H1 (cell line): ENCODE data around the gene SRM. TPM values are rescaled to one million over a fixed set of nuclear protein-coding genes. Genes with fewer than 3 reads are reported as not detected.

Experiments used
- CTCF ChIA-PET: fragments of 300-600 bp; sonication (Branson Sonifier 250); formaldehyde crosslinking; loops from one replicate; lab custom pipeline; 2021; ENCODE audit not compliant: partially characterized antibody; lab: Charles Lee
- POLR2A ChIA-PET: fragments of 300-600 bp; sonication (Branson Sonifier 250); formaldehyde crosslinking; loops from one replicate; lab custom pipeline; 2021; ENCODE audit warnings: inconsistent platforms; ENCODE audit not compliant: partially characterized antibody; lab: Charles Lee
- DNase-seq, 2 experiments: peaks; one replicate each; pipeline versions ENCODE4 v3.0.0 to v3.0.0-alpha.2; 2010 to 2022; ENCODE audit warnings: low spot score in 2 of 2, low read depth in 1 of 2, mixed read lengths in 1 of 2
- FAIRE-seq: peaks from 2 replicates; lab custom pipeline; 2011; peaks lifted over from hg19 to GRCh38; lab: Jason Lieb, UNC
- H2AFZ ChIP-seq: 2 replicates; pipeline ENCODE4 v1.8.1; 2012; ENCODE audit warnings: low read length, inconsistent platforms
- H2AK5ac ChIP-seq: 2 replicates; pipeline ENCODE4 v1.6.1; 2013; ENCODE audit warnings: low read depth, low read length
- H2BK120ac ChIP-seq: replicated peaks from 2 replicates; pipeline ENCODE3; 2013; ENCODE audit warnings: low read depth, low read length, inconsistent platforms
- H2BK12ac ChIP-seq: 2 replicates; pipeline ENCODE4 v1.6.1; 2013; ENCODE audit warnings: low read depth, low read length
- H2BK15ac ChIP-seq: 2 replicates; pipeline ENCODE4 v1.6.1; 2013; ENCODE audit warnings: low read length
- H2BK20ac ChIP-seq: 2 replicates; pipeline ENCODE4 v1.6.1; 2013; ENCODE audit warnings: low read length
- H2BK5ac ChIP-seq: 2 replicates; pipeline ENCODE4 v1.6.1; 2013; ENCODE audit warnings: low read depth, low read length
- H3K14ac ChIP-seq: 2 replicates; pipeline ENCODE4 v1.6.1; 2013; ENCODE audit warnings: inconsistent platforms; ENCODE audit not compliant: insufficient read length
- H3K18ac ChIP-seq: 2 replicates; pipeline ENCODE4 v1.6.1; 2013; ENCODE audit warnings: low read length; ENCODE audit errors: extremely low read depth
- H3K23ac ChIP-seq: 2 replicates; pipeline ENCODE4 v1.6.1; 2013; ENCODE audit warnings: inconsistent platforms; ENCODE audit not compliant: insufficient read length
- H3K23me2 ChIP-seq: 2 replicates; pipeline ENCODE4 v1.6.1; 2013; ENCODE audit warnings: low read depth, low read length
- H3K27ac ChIP-seq: 2 replicates; pipeline ENCODE4 v1.6.1; 2011; ENCODE audit warnings: low read depth, low read length, inconsistent platforms
- H3K27me3 ChIP-seq, 4 experiments: replicated peaks in 1 of 4; 1 replicate in 1 of 4; 2 replicates in 3 of 4; pipeline versions ENCODE4 v1.6.1 to v1.8.1; 2011 to 2013; ENCODE audit warnings: low read length in 3 of 4, mild to moderate bottlenecking in 3 of 4, inconsistent platforms in 2 of 4, mixed read lengths in 2 of 4, moderate library complexity in 1 of 4; ENCODE audit not compliant: control insufficient read depth in 3 of 4, insufficient read depth in 3 of 4; ENCODE audit errors: extremely low read depth in 1 of 4
- H3K36me3 ChIP-seq, 4 experiments: 2 replicates each; pipeline versions ENCODE4 v1.6.1 to v1.8.1; 2011 to 2013; ENCODE audit warnings: mild to moderate bottlenecking in 4 of 4, low read length in 3 of 4, moderate library complexity in 2 of 4, control low read depth in 1 of 4, inconsistent platforms in 1 of 4; ENCODE audit not compliant: insufficient read depth in 4 of 4, control insufficient read depth in 2 of 4
- H3K4ac ChIP-seq: replicated peaks from 2 replicates; pipeline ENCODE3; 2013; ENCODE audit warnings: low read length, low read depth, mixed read lengths, inconsistent platforms; ENCODE audit not compliant: insufficient read length
- H3K4me1 ChIP-seq, 4 experiments: replicated peaks in 1 of 4; 1 replicate in 1 of 4; 2 replicates in 3 of 4; pipeline versions ENCODE4 v1.6.1 to v1.8.1; 2011 to 2013; ENCODE audit warnings: low read length in 3 of 4, inconsistent platforms in 2 of 4, mixed read lengths in 1 of 4; ENCODE audit not compliant: insufficient read depth in 4 of 4, control insufficient read depth in 3 of 4
- H3K4me2 ChIP-seq, 2 experiments: 2 replicates each; pipeline versions ENCODE4 v1.6.1 to v1.8.1; 2011 to 2013; ENCODE audit warnings: low read depth in 2 of 2, low read length in 2 of 2, control low read depth in 1 of 2, inconsistent platforms in 1 of 2, mild to moderate bottlenecking in 1 of 2; ENCODE audit not compliant: insufficient read depth in 1 of 2
- H3K4me3 ChIP-seq, 4 experiments: fragments of 200-600, 300-600 bp in 1 of 4; sonication (generic), shearing (Covaris generic), sonication (Bioruptor Twin) in 1 of 4; 2 replicates each; pipeline versions ENCODE4 v1.5.1 to v1.8.1; 2011 to 2016; ENCODE audit warnings: low read length in 4 of 4, low read depth in 3 of 4, control low read depth in 2 of 4, inconsistent platforms in 2 of 4, mild to moderate bottlenecking in 2 of 4, mixed read lengths in 1 of 4, moderate library complexity in 1 of 4; ENCODE audit not compliant: insufficient read depth in 2 of 4; ENCODE audit errors: extremely low read depth in 1 of 4
- H3K56ac ChIP-seq: replicated peaks from 2 replicates; pipeline ENCODE3; 2013; ENCODE audit warnings: low read depth, mild to moderate bottlenecking, mixed read lengths, low read length, inconsistent platforms; ENCODE audit not compliant: insufficient read length
- H3K79me1 ChIP-seq: 2 replicates; pipeline ENCODE4 v1.6.1; 2013; ENCODE audit warnings: low read depth, low read length, control low read depth
- H3K79me2 ChIP-seq, 2 experiments: 2 replicates each; pipeline versions ENCODE4 v1.6.1 to v1.8.1; 2012 to 2013; ENCODE audit warnings: low read length in 2 of 2, mild to moderate bottlenecking in 2 of 2, inconsistent platforms in 1 of 2; ENCODE audit not compliant: insufficient read depth in 2 of 2, control insufficient read depth in 1 of 2
- H3K9ac ChIP-seq, 4 experiments: replicated peaks in 1 of 4; 1 replicate in 1 of 4; 2 replicates in 3 of 4; pipeline versions ENCODE4 v1.6.1 to v1.8.1; 2011 to 2013; ENCODE audit warnings: low read depth in 3 of 4, low read length in 3 of 4, control low read depth in 2 of 4, mild to moderate bottlenecking in 2 of 4, moderate library complexity in 2 of 4, inconsistent platforms in 1 of 4; ENCODE audit errors: extremely low read depth in 1 of 4
- H3K9me3 ChIP-seq, 2 experiments: 2 replicates each; pipeline versions ENCODE4 v1.6.1 to v1.8.1; 2012 to 2013; ENCODE audit warnings: mild to moderate bottlenecking in 2 of 2, moderate library complexity in 2 of 2, control low read depth in 1 of 2, inconsistent platforms in 1 of 2, low read depth in 1 of 2, low read length in 1 of 2, mixed read lengths in 1 of 2; ENCODE audit not compliant: insufficient read depth in 2 of 2
- H4K20me1 ChIP-seq, 2 experiments: replicated peaks in 1 of 2; 2 replicates each; pipeline versions ENCODE3 to v1.8.1; 2011 to 2013; ENCODE audit warnings: inconsistent platforms in 2 of 2, low read length in 2 of 2, mild to moderate bottlenecking in 1 of 2; ENCODE audit not compliant: insufficient read depth in 2 of 2, control insufficient read depth in 1 of 2
- H4K5ac ChIP-seq: 2 replicates; pipeline ENCODE4 v1.6.1; 2013; ENCODE audit warnings: low read length, low read depth, mixed read lengths, inconsistent platforms; ENCODE audit not compliant: insufficient read length
- H4K8ac ChIP-seq: 2 replicates; pipeline ENCODE4 v1.8.0; 2013; ENCODE audit warnings: mild to moderate bottlenecking, moderate library complexity, low read length, inconsistent platforms; ENCODE audit not compliant: insufficient read depth; ENCODE audit errors: extremely low read depth
- H4K91ac ChIP-seq: replicated peaks from 2 replicates; pipeline ENCODE3; 2013; ENCODE audit warnings: low read length, mixed read lengths, inconsistent platforms; ENCODE audit not compliant: insufficient read length
- CEBPB ChIP-seq: IDR thresholded peaks from 2 replicates; pipeline ENCODE4 v1.6.1; 2012; ENCODE audit warnings: low read depth, low read length
- CHD1 ChIP-seq: IDR thresholded peaks from 2 replicates; pipeline ENCODE4 v1.6.1; 2012; ENCODE audit warnings: low read depth, low read length, improper control_type of control experiment
- CHD2 ChIP-seq: IDR thresholded peaks from 2 replicates; pipeline ENCODE4 v1.6.1; 2012; ENCODE audit warnings: low read length, improper control_type of control experiment
- CREB1 ChIP-seq: IDR thresholded peaks from 2 replicates; pipeline ENCODE4 v1.6.1; 2012; ENCODE audit warnings: inconsistent platforms
- GABPA ChIP-seq: IDR thresholded peaks from 2 replicates; pipeline ENCODE4 v1.6.1; 2011; ENCODE audit warnings: mild to moderate bottlenecking, low read length, moderate library complexity, borderline replicate concordance; ENCODE audit not compliant: insufficient read depth
- JUN ChIP-seq: IDR thresholded peaks from 2 replicates; pipeline ENCODE4 v1.6.1; 2011; ENCODE audit warnings: low read depth, mild to moderate bottlenecking, improper control_type of control experiment, low read length
- MAFK ChIP-seq: IDR thresholded peaks from 2 replicates; pipeline ENCODE4 v1.6.1; 2012; ENCODE audit warnings: low read depth, mild to moderate bottlenecking, improper control_type of control experiment, low read length
- NANOG ChIP-seq: IDR thresholded peaks from 2 replicates; pipeline ENCODE4 v1.6.1; 2011; ENCODE audit warnings: low read length, low read depth, mild to moderate bottlenecking, inconsistent platforms; ENCODE audit not compliant: insufficient read depth, poor library complexity, severe bottlenecking
- POU5F1 ChIP-seq: IDR thresholded peaks from 2 replicates; pipeline ENCODE4 v1.6.1; 2011; ENCODE audit warnings: low read depth, mild to moderate bottlenecking, low read length, moderate library complexity
- RAD21 ChIP-seq, 2 experiments: IDR thresholded peaks in 1 of 2; conservative IDR thresholded peaks in 1 of 2; 2 replicates each; pipeline ENCODE4 v1.6.1; 2011; ENCODE audit warnings: low read depth in 2 of 2, low read length in 2 of 2, improper control_type of control experiment in 1 of 2, inconsistent platforms in 1 of 2, mild to moderate bottlenecking in 1 of 2, moderate library complexity in 1 of 2
- RBBP5 ChIP-seq: IDR thresholded peaks from 2 replicates; pipeline ENCODE4 v1.7.1; 2012; ENCODE audit warnings: low read depth, mild to moderate bottlenecking, inconsistent platforms, low read length, moderate library complexity, borderline replicate concordance
- RNF2 ChIP-seq: fragments of 200-900, 300-1000 bp; sonication (generic); IDR thresholded peaks from 2 replicates; pipeline ENCODE4 v1.7.1; 2016; ENCODE audit warnings: borderline replicate concordance, low read depth, mild to moderate bottlenecking, antibody characterized with exemption, low read length; ENCODE audit not compliant: poor library complexity, severe bottlenecking; ENCODE audit errors: missing control alignments
- ZNF274 ChIP-seq: IDR thresholded peaks from 2 replicates; pipeline ENCODE4 v1.7.0; 2012; ENCODE audit warnings: low read length, borderline replicate concordance; ENCODE audit errors: extremely low read depth
- WGBS, 2 experiments: shearing (Covaris generic) in 1 of 2; methylation state at CpG; one replicate each; pipeline versions ENCODE4 v1.1.6 to v1.1.7; 2013 to 2015; ENCODE audit warnings: low lambda C conversion rate in 2 of 2, mixed read lengths in 2 of 2, inconsistent platforms in 1 of 2, low coverage in 1 of 2, missing lambda C conversion rate in 1 of 2; ENCODE audit not compliant: insufficient replicate concordance in 2 of 2, insufficient coverage in 1 of 2, insufficient read length in 1 of 2; ENCODE audit errors: extremely low coverage in 1 of 2, missing lambda C conversion rate in 1 of 2; 5-methylcytosine and 5-hydroxymethylcytosine counted together
- polyA plus RNA-seq, 7 experiments: library from polyadenylated mRNA; depleted of rRNA in 3 of 7; stranded (reverse) in 5 of 7; unstranded in 2 of 7; fragments of >200 nt in 5 of 7; fragments of 200-250 nt in 2 of 7; gene quantifications; 1 replicate in 5 of 7; 2 replicates in 1 of 7; 4 replicates in 1 of 7; pipeline versions ENCODE4 v1.2.1 to v1.2.3, GENCODE V29; 2011 to 2013; ENCODE audit warnings: missing spikeins in 2 of 7, mixed read lengths in 2 of 7
- total RNA-seq: library from RNA; stranded (reverse); fragmentation: NEBNext Ultra II Directional; extraction: Animal tissue kit (Norgen Biotek cat#: 25700); gene quantifications from 2 replicates; pipeline ENCODE4 v1.2.1, GENCODE V29; 2021

The SRM gene
- total and polyA plus RNA-seq, 2 of the 8 experiments (the other 6 are each of a cell fraction or from before 2014, with no cell fraction given): 110 to 208 TPM

GRCh38 chr1:11058026-11058425, 1.8 kb downstream of the SRM start:
- H2BK120ac ChIP-seq: no peak overlapping the region
- H2AFZ ChIP-seq: no peak overlapping the region
- H3K36me3 ChIP-seq: peaks cover 6 to 27% (median 14%) of the 10 kb centered on the region in 4 experiments; a peak in 7 of 8 replicates
- DNase-seq: no peak
- H4K20me1 ChIP-seq: peaks cover 3 to 9% of the 10 kb centered on the region in 2 experiments
- H2BK12ac ChIP-seq: no peak overlapping the region
- POLR2A ChIA-PET: interaction anchor here (0.7 to 2.1 kb wide), 8 partner anchors 10 to 932 kb away, joined by 3 to 10 read pairs (median 4); partner anchors contain the start of gene MASP2
- no peak overlapping the region for H2BK20ac ChIP-seq
- H4K8ac ChIP-seq: no peak overlapping the region
- H3K23me2 ChIP-seq: peaks cover 15% of the 10 kb centered on the region
- CTCF ChIA-PET: interaction anchor here (1.1 to 14.5 kb wide), 5 partner anchors 8 to 139 kb away, joined by 3 to 168 read pairs (median 4); no protein-coding TSS in a partner anchor
- H3K56ac ChIP-seq: no peak overlapping the region
- no peak overlapping the region for H3K14ac ChIP-seq
- peak overlapping the region in 1 of 2 experiments; percentile 82; a peak in 1 of 4 replicates for H3K4me2 ChIP-seq
- no peaks in the 10 kb centered on the region for H3K27me3 ChIP-seq
- peaks cover 0 to 13% (median 7%) of the 10 kb centered on the region in 4 experiments; a peak in 6 of 7 replicates for H3K4me1 ChIP-seq
- 95% methylated on average over 14 of the region's 14 CpGs; no CpG with 5 or more reads in 1 of the 2 experiments for WGBS, 2 experiments
- H3K79me1 ChIP-seq: peaks cover 9% of the 10 kb centered on the region
- no peak overlapping the region for H3K27ac ChIP-seq
- H2BK15ac ChIP-seq: no peak overlapping the region
- H3K9ac ChIP-seq: no peak overlapping the region
- peaks cover 0 to 16% of the 10 kb centered on the region in 2 experiments; a peak in 2 of 4 replicates for H3K79me2 ChIP-seq
- no peak overlapping the region for H2BK5ac ChIP-seq
- H3K4me3 ChIP-seq: no peak overlapping the region
- H4K5ac ChIP-seq: no peak overlapping the region
- H4K91ac ChIP-seq: no peak overlapping the region
- no peak overlapping the region for H3K23ac ChIP-seq
- H2AK5ac ChIP-seq: no peak overlapping the region
- no peak overlapping the region for H3K4ac ChIP-seq
- FAIRE-seq: no peak
- no peaks in the 10 kb centered on the region for H3K9me3 ChIP-seq
- H3K18ac ChIP-seq: no peak overlapping the region
- no peak for TF ChIP-seq RNF2
- TF ChIP-seq ZNF274: no peak
- no peak for TF ChIP-seq JUN
- TF ChIP-seq MAFK: no peak
- no peak for TF ChIP-seq RBBP5
- TF ChIP-seq CREB1: no peak
- TF ChIP-seq POU5F1: no peak
- no peak for TF ChIP-seq NANOG
- no peak for TF ChIP-seq GABPA
- no peak for TF ChIP-seq CEBPB
- no peak for TF ChIP-seq CHD1
- no peak for TF ChIP-seq RAD21 (IDR thresholded peaks at IDR 0.05 in 1 of 2, conservative IDR thresholded peaks at IDR 0.05 in 1 of 2; ENCODE audit: low read depth in 2 of 2, low read length in 2 of 2)
- no peak for TF ChIP-seq CHD2
